Measurements from ENCODE around the gene PPIP5K1.
"Not testable (repeated sequence)": the region's sequence is repeated elsewhere in the genome, so short reads cannot be mapped to it uniquely, and the experiment has no call there.

The PPIP5K1 gene

GRCh38 chr15:43593328-43594190 is 3.6 kb upstream of the PPIP5K1 start, which contains the start of gene CKMT1B:
Gene CKMT1B, plus strand, starts transcription at chr15:43594027. Its CDS starts 192 bp downstream, at chr15:43594219.
- H3K9me3 ChIP-seq (ENCODE audit: control insufficient read depth, low read length); H3K27ac ChIP-seq (ENCODE audit: insufficient read depth, low read length, poor library complexity, severe bottlenecking); H3K27me3 ChIP-seq (replicated peaks; ENCODE audit: control insufficient read depth, insufficient read depth, low read length, poor library complexity, severe bottlenecking); H3K4me3 ChIP-seq (ENCODE audit: insufficient read depth, low read depth, low read length, poor library complexity, severe bottlenecking); DNase-seq; H3K36me3 ChIP-seq (ENCODE audit: control insufficient read depth, insufficient read depth, low read length); H3K4me1 ChIP-seq (ENCODE audit: control insufficient read depth, insufficient read depth, low read length, poor library complexity, severe bottlenecking): not testable (repeated sequence)

DNA sequence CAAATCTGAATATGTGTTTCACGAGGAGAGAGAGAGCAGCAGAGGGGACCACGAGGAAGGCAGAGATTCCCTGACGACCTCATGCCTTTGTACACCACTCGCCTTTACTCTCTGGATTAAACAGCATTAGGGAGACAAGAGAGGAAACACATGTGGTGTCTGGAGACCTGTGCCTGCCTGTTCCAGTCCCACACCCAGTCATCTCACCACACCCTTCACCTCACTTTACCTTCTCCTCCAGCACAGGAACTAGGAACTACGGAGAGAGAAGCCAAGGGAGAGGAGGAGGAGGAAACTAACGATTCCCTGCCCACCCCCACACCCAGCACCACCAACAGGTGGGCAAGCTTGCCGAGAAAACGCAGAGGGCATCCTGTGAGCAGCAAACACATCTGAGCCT is 2.8 kb upstream of the PPIP5K1 start:
- not testable (repeated sequence) for H3K4me1 ChIP-seq (ENCODE audit: control insufficient read depth, insufficient read depth, low read length, poor library complexity, severe bottlenecking); H3K27me3 ChIP-seq (replicated peaks; ENCODE audit: control insufficient read depth, insufficient read depth, low read length, poor library complexity, severe bottlenecking); H3K27ac ChIP-seq (ENCODE audit: insufficient read depth, low read length, poor library complexity, severe bottlenecking); DNase-seq; H3K4me3 ChIP-seq (ENCODE audit: insufficient read depth, low read depth, low read length, poor library complexity, severe bottlenecking); H3K36me3 ChIP-seq (ENCODE audit: control insufficient read depth, insufficient read depth, low read length); H3K9me3 ChIP-seq (ENCODE audit: control insufficient read depth, low read length)

GRCh38 chr15:43574607-43575006 is 15.4 kb downstream of the PPIP5K1 start:
- not testable (repeated sequence) for H3K9me3 ChIP-seq (ENCODE audit: control insufficient read depth, low read length); H3K4me1 ChIP-seq (ENCODE audit: control insufficient read depth, insufficient read depth, low read length, poor library complexity, severe bottlenecking); H3K4me3 ChIP-seq (ENCODE audit: insufficient read depth, low read depth, low read length, poor library complexity, severe bottlenecking); H3K27ac ChIP-seq (ENCODE audit: insufficient read depth, low read length, poor library complexity, severe bottlenecking); H3K36me3 ChIP-seq (ENCODE audit: control insufficient read depth, insufficient read depth, low read length); H3K27me3 ChIP-seq (replicated peaks; ENCODE audit: control insufficient read depth, insufficient read depth, low read length, poor library complexity, severe bottlenecking); DNase-seq

GRCh38 chr15:43566615-43567014 is 23.4 kb downstream of the PPIP5K1 start:
- H3K36me3 ChIP-seq (ENCODE audit: control insufficient read depth, insufficient read depth, low read length); DNase-seq; H3K27me3 ChIP-seq (replicated peaks; ENCODE audit: control insufficient read depth, insufficient read depth, low read length, poor library complexity, severe bottlenecking); H3K9me3 ChIP-seq (ENCODE audit: control insufficient read depth, low read length); H3K4me1 ChIP-seq (ENCODE audit: control insufficient read depth, insufficient read depth, low read length, poor library complexity, severe bottlenecking); H3K4me3 ChIP-seq (ENCODE audit: insufficient read depth, low read depth, low read length, poor library complexity, severe bottlenecking); H3K27ac ChIP-seq (ENCODE audit: insufficient read depth, low read length, poor library complexity, severe bottlenecking): not testable (repeated sequence)

DNA sequence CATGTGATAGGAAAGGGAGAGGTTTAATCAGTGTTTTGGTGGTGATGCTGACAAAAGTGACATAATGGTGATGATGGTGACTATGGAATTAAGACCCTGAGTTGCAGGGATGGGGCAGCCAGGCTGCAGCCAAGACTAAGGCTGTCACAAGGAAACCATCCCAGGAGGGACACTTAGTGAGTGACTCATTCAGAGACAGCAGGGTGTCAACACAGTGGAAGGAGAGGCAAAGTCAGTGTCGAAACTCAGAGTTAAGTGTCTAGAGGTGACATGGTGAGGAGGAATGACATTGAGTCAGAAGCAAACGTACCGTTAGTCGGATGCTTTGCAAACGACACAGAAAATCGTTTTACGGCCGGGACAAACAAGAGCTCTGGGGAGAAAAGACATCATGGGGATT is 26.2 kb downstream of the PPIP5K1 start:
- not testable (repeated sequence) for DNase-seq; H3K4me1 ChIP-seq (ENCODE audit: control insufficient read depth, insufficient read depth, low read length, poor library complexity, severe bottlenecking)

DNA sequence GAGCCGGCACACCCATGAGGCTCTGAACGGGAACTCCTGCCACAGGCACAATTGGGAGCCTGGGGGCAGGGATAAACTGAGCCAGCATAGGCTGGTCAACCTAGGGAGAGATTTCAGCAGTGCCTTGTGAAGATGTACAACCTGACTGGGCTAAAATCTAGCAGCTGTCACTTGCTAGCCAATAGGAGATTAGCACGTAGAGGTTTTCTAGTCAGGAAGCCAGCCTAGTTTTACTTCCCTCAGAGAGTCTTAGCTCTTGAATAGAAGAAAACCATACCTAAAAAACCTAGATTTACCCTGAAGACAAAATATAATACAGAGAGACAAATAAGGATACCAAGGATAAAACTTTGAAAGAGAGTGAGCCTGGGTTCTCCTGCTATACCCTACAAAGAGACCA is 27.3 kb downstream of the PPIP5K1 start:
- H3K36me3 ChIP-seq (ENCODE audit: control insufficient read depth, insufficient read depth, low read length); H3K4me3 ChIP-seq (ENCODE audit: insufficient read depth, low read depth, low read length, poor library complexity, severe bottlenecking); H3K9me3 ChIP-seq (ENCODE audit: control insufficient read depth, low read length); H3K27ac ChIP-seq (ENCODE audit: insufficient read depth, low read length, poor library complexity, severe bottlenecking); H3K27me3 ChIP-seq (replicated peaks; ENCODE audit: control insufficient read depth, insufficient read depth, low read length, poor library complexity, severe bottlenecking); DNase-seq; H3K4me1 ChIP-seq (ENCODE audit: control insufficient read depth, insufficient read depth, low read length, poor library complexity, severe bottlenecking): not testable (repeated sequence)

More for the DNA sequence above, 26.2 kb downstream of the PPIP5K1 start:
- not testable (repeated sequence) for H3K27me3 ChIP-seq (replicated peaks; ENCODE audit: control insufficient read depth, insufficient read depth, low read length, poor library complexity, severe bottlenecking); H3K9me3 ChIP-seq (ENCODE audit: control insufficient read depth, low read length); H3K27ac ChIP-seq (ENCODE audit: insufficient read depth, low read length, poor library complexity, severe bottlenecking); H3K36me3 ChIP-seq (ENCODE audit: control insufficient read depth, insufficient read depth, low read length); H3K4me3 ChIP-seq (ENCODE audit: insufficient read depth, low read depth, low read length, poor library complexity, severe bottlenecking)

DNA sequence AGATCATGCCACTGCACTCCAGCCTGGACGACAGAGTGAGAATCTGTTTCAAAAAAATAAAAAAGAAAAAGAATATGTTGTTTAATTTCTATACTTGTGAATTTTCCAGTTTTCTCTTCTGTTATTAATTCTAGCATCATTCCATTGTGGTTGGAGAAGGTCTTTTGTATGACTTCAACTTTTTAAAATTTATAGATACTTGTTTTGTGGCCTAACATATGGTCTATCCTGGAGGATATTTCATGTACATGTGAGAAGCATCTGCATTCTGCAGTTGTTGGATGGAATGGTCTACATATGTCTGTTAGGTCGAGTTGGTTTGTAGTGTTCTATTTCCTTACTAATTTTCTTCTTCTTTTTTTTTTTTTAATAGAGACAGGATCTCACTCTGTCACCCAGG is 37.0 kb downstream of the PPIP5K1 start:
- H3K36me3 ChIP-seq (ENCODE audit: control insufficient read depth, insufficient read depth, low read length), result no peaks in the 10 kb centered on the region
- no peaks in the 10 kb centered on the region for H3K9me3 ChIP-seq (ENCODE audit: control insufficient read depth, low read length)
- DNase-seq, result no peak
- no peak overlapping the region for H3K4me3 ChIP-seq (ENCODE audit: insufficient read depth, low read depth, low read length, poor library complexity, severe bottlenecking)
- H3K4me1 ChIP-seq (ENCODE audit: control insufficient read depth, insufficient read depth, low read length, poor library complexity, severe bottlenecking), result no peaks in the 10 kb centered on the region
- H3K27ac ChIP-seq (ENCODE audit: insufficient read depth, low read length, poor library complexity, severe bottlenecking), result no peak overlapping the region
- H3K27me3 ChIP-seq (replicated peaks; ENCODE audit: control insufficient read depth, insufficient read depth, low read length, poor library complexity, severe bottlenecking), result no peaks in the 10 kb centered on the region

GRCh38 chr15:43552256-43552655 is 37.8 kb downstream of the PPIP5K1 start:
- Histone ChIP-seq H3K9me3 (ENCODE audit: control insufficient read depth, low read length) (no peaks in the 10 kb centered on the region), H3K36me3 (ENCODE audit: control insufficient read depth, insufficient read depth, low read length) (no peaks in the 10 kb centered on the region), H3K27ac (ENCODE audit: insufficient read depth, low read length, poor library complexity, severe bottlenecking) (no peak overlapping the region), H3K4me3 (ENCODE audit: insufficient read depth, low read depth, low read length, poor library complexity, severe bottlenecking) (no peak overlapping the region), H3K27me3 (replicated peaks; ENCODE audit: control insufficient read depth, insufficient read depth, low read length, poor library complexity, severe bottlenecking) (no peaks in the 10 kb centered on the region), H3K4me1 (ENCODE audit: control insufficient read depth, insufficient read depth, low read length, poor library complexity, severe bottlenecking) (no peaks in the 10 kb centered on the region)
- no peak for DNase-seq

GRCh38 chr15:43550527-43551363 is 39.3 kb downstream of the PPIP5K1 start:
- no peak overlapping the region for H3K27ac ChIP-seq (ENCODE audit: insufficient read depth, low read length, poor library complexity, severe bottlenecking)

DNA sequence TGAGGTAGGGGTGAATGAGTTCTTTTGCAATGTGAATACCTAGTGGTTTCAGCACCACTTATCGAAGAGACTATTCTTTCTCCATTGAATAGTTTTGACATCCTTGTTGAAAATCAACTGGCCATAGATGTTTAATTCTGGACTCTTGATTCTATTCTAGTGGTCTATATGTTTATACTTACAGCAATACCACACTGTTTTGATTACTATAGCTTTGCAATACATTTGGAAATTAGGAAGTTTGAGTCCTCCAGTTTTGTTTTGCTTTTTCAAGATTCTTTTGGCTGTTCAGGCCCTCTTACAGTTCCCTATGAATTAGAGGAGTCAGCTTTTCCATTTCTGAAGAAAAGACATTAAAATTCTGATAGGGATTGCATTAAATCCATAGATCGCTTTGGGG is 42.5 kb downstream of the PPIP5K1 start:
- Histone ChIP-seq H3K4me3 (ENCODE audit: insufficient read depth, low read depth, low read length, poor library complexity, severe bottlenecking) (no peak overlapping the region), H3K9me3 (ENCODE audit: control insufficient read depth, low read length) (no peaks in the 10 kb centered on the region), H3K4me1 (ENCODE audit: control insufficient read depth, insufficient read depth, low read length, poor library complexity, severe bottlenecking) (no peaks in the 10 kb centered on the region), H3K27ac (ENCODE audit: insufficient read depth, low read length, poor library complexity, severe bottlenecking) (no peak overlapping the region), H3K27me3 (replicated peaks; ENCODE audit: control insufficient read depth, insufficient read depth, low read length, poor library complexity, severe bottlenecking) (no peaks in the 10 kb centered on the region), H3K36me3 (ENCODE audit: control insufficient read depth, insufficient read depth, low read length) (no peaks in the 10 kb centered on the region)
- no peak for DNase-seq

More at GRCh38 chr15:43550527-43551363, 39.3 kb downstream of the PPIP5K1 start:
- H3K36me3 ChIP-seq (ENCODE audit: control insufficient read depth, insufficient read depth, low read length), result no peaks in the 10 kb centered on the region
- H3K4me3 ChIP-seq (ENCODE audit: insufficient read depth, low read depth, low read length, poor library complexity, severe bottlenecking), result no peak overlapping the region
- no peaks in the 10 kb centered on the region for H3K9me3 ChIP-seq (ENCODE audit: control insufficient read depth, low read length)
- no peak for DNase-seq
- no peaks in the 10 kb centered on the region for H3K4me1 ChIP-seq (ENCODE audit: control insufficient read depth, insufficient read depth, low read length, poor library complexity, severe bottlenecking)
- no peaks in the 10 kb centered on the region for H3K27me3 ChIP-seq (replicated peaks; ENCODE audit: control insufficient read depth, insufficient read depth, low read length, poor library complexity, severe bottlenecking)
